GM23248 (cell line): Measurements from ENCODE around the gene CDO1. TPM values are rescaled to one million over a fixed set of nuclear protein-coding genes. Genes with fewer than 3 reads are reported as not detected.

Experiments
- DNase-seq: peaks from one replicate; pipeline ENCODE4 v3.0.0-alpha.2; 2015
- H2AFZ ChIP-seq: fragments of 200-600 bp; sonication (generic); 2 replicates; pipeline ENCODE4 v1.6.1; 2016; ENCODE audit warnings: antibody characterized with exemption
- H3F3A ChIP-seq: fragments of 200-600 bp; sonication (generic); 2 replicates; pipeline ENCODE4 v1.6.1; 2016; ENCODE audit warnings: mild to moderate bottlenecking, antibody characterized with exemption, mixed run types; ENCODE audit not compliant: insufficient read depth
- H3K27ac ChIP-seq: fragments of 200-600 bp; sonication (generic); 2 replicates; pipeline ENCODE4 v1.5.1; 2016; ENCODE audit warnings: mild to moderate bottlenecking
- H3K27me3 ChIP-seq: fragments of 200-600 bp; sonication (generic); replicated peaks from 2 replicates; pipeline ENCODE4 v1.6.1; 2016; ENCODE audit warnings: mild to moderate bottlenecking; ENCODE audit not compliant: insufficient read depth
- H3K36me3 ChIP-seq: fragments of 200-600 bp; sonication (generic); 2 replicates; pipeline ENCODE4 v1.6.1; 2016; ENCODE audit warnings: low read depth, mild to moderate bottlenecking
- H3K4me1 ChIP-seq: fragments of 200-600 bp; sonication (generic); 2 replicates; pipeline ENCODE4 v1.6.1; 2016; ENCODE audit warnings: mild to moderate bottlenecking; ENCODE audit not compliant: insufficient read depth
- H3K4me2 ChIP-seq: fragments of 200-600 bp; sonication (generic); one replicate; pipeline ENCODE4 v1.6.1; 2016; ENCODE audit warnings: mild to moderate bottlenecking; ENCODE audit not compliant: unreplicated experiment
- H3K4me3 ChIP-seq: fragments of 200-600 bp; sonication (generic); 2 replicates; pipeline ENCODE4 v1.5.1; 2016; ENCODE audit warnings: mild to moderate bottlenecking
- H3K79me2 ChIP-seq: fragments of 200-600 bp; sonication (generic); 2 replicates; pipeline ENCODE4 v1.6.1; 2016; ENCODE audit warnings: mild to moderate bottlenecking; ENCODE audit not compliant: insufficient read depth
- H3K9ac ChIP-seq: fragments of 200-600 bp; sonication (generic); 2 replicates; pipeline ENCODE4 v1.6.1; 2016; ENCODE audit warnings: mild to moderate bottlenecking
- H3K9me2 ChIP-seq: fragments of 200-600 bp; sonication (generic); 2 replicates; pipeline ENCODE4 v1.6.1; 2016; ENCODE audit warnings: mixed run types, mild to moderate bottlenecking, moderate library complexity; ENCODE audit not compliant: insufficient read depth
- H3K9me3 ChIP-seq: fragments of 200-600 bp; sonication (generic); one replicate; pipeline ENCODE4 v1.6.1; 2017; ENCODE audit warnings: low read depth
- H4K20me1 ChIP-seq: fragments of 200-600 bp; sonication (generic); 2 replicates; pipeline ENCODE4 v1.6.0; 2016; ENCODE audit not compliant: insufficient read depth
- EZH2 ChIP-seq: fragments of 200-600 bp; sonication (generic); IDR thresholded peaks from 2 replicates; pipeline ENCODE4 v1.6.1; 2018; ENCODE audit warnings: antibody characterized with exemption, mild to moderate bottlenecking; ENCODE audit not compliant: insufficient read depth, poor library complexity, severe bottlenecking
- EZH2phosphoT487 ChIP-seq: fragments of 200-600 bp; sonication (generic); IDR thresholded peaks from 2 replicates; pipeline ENCODE4 v1.6.1; 2018; ENCODE audit warnings: antibody characterized with exemption, moderate library complexity, mild to moderate bottlenecking, low read depth; ENCODE audit not compliant: insufficient read depth
- WGBS, 2 experiments: methylation state at CpG; one replicate each; pipeline ENCODE4 v1.1.6; 2015 to 2017; ENCODE audit warnings: low lambda C conversion rate in 2 of 2, low coverage in 1 of 2; ENCODE audit errors: missing lambda C conversion rate in 2 of 2; 5-methylcytosine and 5-hydroxymethylcytosine counted together
- in situ Hi-C: fragments of 300-500 bp; cut with MboI; formaldehyde crosslinking; loops from 2 replicates; pipeline ENCODE4 v1.15.0; 2020
- polyA plus RNA-seq: library from polyadenylated mRNA; unstranded; fragments of >200 nt; fragmentation: Nextera tagmentation; extraction: Ambion mirVana; gene quantifications from 2 replicates; pipeline ENCODE4 v1.2.1, GENCODE V29; 2016
- total RNA-seq: library from RNA; depleted of rRNA; stranded (reverse); fragments of >200 nt; shearing (Covaris generic); gene quantifications from 2 replicates; pipeline ENCODE4 v1.2.3, GENCODE V29; 2014

Gene CDO1
- total and polyA plus RNA-seq, 2 experiments from 2014 or later = 2.2 to 4.3 TPM

GRCh38 chr5:115838885-115839518 lies 22.5 kb upstream of the CDO1 start:
- peak overlapping the region; percentile 96 for H3K4me3 ChIP-seq

GRCh38 chr5:115835481-115835880 lies 19.0 kb upstream of the CDO1 start:
- H2AFZ ChIP-seq = no peak overlapping the region
- no peak overlapping the region for H3K9ac ChIP-seq
- H3K9me3 ChIP-seq = no peaks in the 10 kb centered on the region
- no peak for DNase-seq
- no peaks in the 10 kb centered on the region; the same call in 1 of the 2 replicates for H4K20me1 ChIP-seq
- no peak overlapping the region for H3K4me3 ChIP-seq
- in situ Hi-C loops = loop anchor here (10.0 to 25.0 kb wide), 2 partner anchors 211 to 523 kb away; partner anchors contain the start of gene TMED7
- H3K27me3 ChIP-seq = no peaks in the 10 kb centered on the region
- H3K9me2 ChIP-seq = no peaks in the 10 kb centered on the region
- peaks cover 35% of the 10 kb centered on the region; the same call in 1 of the 2 replicates for H3F3A ChIP-seq
- no peak for TF ChIP-seq EZH2phosphoT487
- TF ChIP-seq EZH2 = no peak
- no peak overlapping the region for H3K27ac ChIP-seq
- peaks cover 19% of the 10 kb centered on the region for H3K4me1 ChIP-seq
- H3K79me2 ChIP-seq = peaks cover 61% of the 10 kb centered on the region
- H3K36me3 ChIP-seq = peaks cover 67% of the 10 kb centered on the region
- WGBS, 2 experiments = 72 to 76% methylated on average over 4 of the region's 4 CpGs
- H3K4me2 ChIP-seq = no peak overlapping the region

More at GRCh38 chr5:115838885-115839518, 22.5 kb upstream of the CDO1 start:
- H3K79me2 ChIP-seq = peaks cover 91% of the 10 kb centered on the region
- no peak for TF ChIP-seq EZH2
- TF ChIP-seq EZH2phosphoT487 = no peak
- H3K9ac ChIP-seq = peak overlapping the region; percentile 94
- no peak overlapping the region for H3K27ac ChIP-seq
- in situ Hi-C loops = loop anchor here (10.0 to 25.0 kb wide), 2 partner anchors 214 to 527 kb away; partner anchors contain the start of gene TMED7
- WGBS, 2 experiments = 22 to 24% methylated on average over 10 of the region's 10 CpGs
- DNase-seq = peak; percentile 69
- no peaks in the 10 kb centered on the region; the same call in 1 of the 2 replicates for H4K20me1 ChIP-seq
- peaks cover 35% of the 10 kb centered on the region for H3K36me3 ChIP-seq
- no peaks in the 10 kb centered on the region for H3K9me2 ChIP-seq
- H3K9me3 ChIP-seq = no peaks in the 10 kb centered on the region
- H3K4me2 ChIP-seq = peak overlapping the region; percentile 81
- peaks cover 29% of the 10 kb centered on the region for H3K4me1 ChIP-seq
- H3F3A ChIP-seq = peaks cover 30% of the 10 kb centered on the region
- no peaks in the 10 kb centered on the region for H3K27me3 ChIP-seq
- no peak overlapping the region for H2AFZ ChIP-seq

- in situ Hi-C loops = loop anchor here (10.0 to 25.0 kb wide), 2 partner anchors 206 to 519 kb away; partner anchors contain the start of gene TMED7
- Histone ChIP-seq H3K9me3 (no peaks in the 10 kb centered on the region), H3K4me3 (no peak overlapping the region), H3K4me2 (no peak overlapping the region), H3K27me3 (no peaks in the 10 kb centered on the region), H2AFZ (no peak overlapping the region), H3K9me2 (no peaks in the 10 kb centered on the region), H3K79me2 (peaks cover 19% of the 10 kb centered on the region), H3K36me3 (peaks cover 75% of the 10 kb centered on the region), H3K27ac (no peak overlapping the region), H4K20me1 (no peaks in the 10 kb centered on the region), H3K9ac (no peak overlapping the region), H3F3A (peaks cover 41% of the 10 kb centered on the region; the same call in 1 of the 2 replicates), H3K4me1 (no peaks in the 10 kb centered on the region)
- peak; percentile 70 for DNase-seq
- TF ChIP-seq EZH2phosphoT487 (no peak), EZH2 (no peak)
- 33 to 48% methylated on average over 2 of the region's 2 CpGs for WGBS, 2 experiments
Measured at GRCh38 chr5:115831163-115831768, 14.8 kb upstream of the CDO1 start.

- no peaks in the 10 kb centered on the region for H3K27me3 ChIP-seq
- 95 to 99% methylated on average over 5 of the region's 5 CpGs for WGBS, 2 experiments
- no peak overlapping the region for H2AFZ ChIP-seq
- no peak for DNase-seq
- no peaks in the 10 kb centered on the region for H3K9me2 ChIP-seq
- peaks cover 41% of the 10 kb centered on the region; the same call in 1 of the 2 replicates for H3F3A ChIP-seq
- no peaks in the 10 kb centered on the region for H4K20me1 ChIP-seq
- H3K9ac ChIP-seq = no peak overlapping the region
- no peaks in the 10 kb centered on the region for H3K4me1 ChIP-seq
- H3K27ac ChIP-seq = no peak overlapping the region
- H3K36me3 ChIP-seq = peaks cover 61% of the 10 kb centered on the region
- no peak overlapping the region for H3K4me3 ChIP-seq
- no peak for TF ChIP-seq EZH2phosphoT487
- TF ChIP-seq EZH2 = no peak
- H3K79me2 ChIP-seq = 0 out of 2 replicates have a peak, but pooled peaks cover 7% of the 10 kb centered on the region
- in situ Hi-C loops = loop anchor here (10.0 to 25.0 kb wide), 2 partner anchors 205 to 518 kb away; partner anchors contain the start of gene TMED7
- no peak overlapping the region for H3K4me2 ChIP-seq
- no peaks in the 10 kb centered on the region for H3K9me3 ChIP-seq
Measured at GRCh38 chr5:115829913-115830312, 13.5 kb upstream of the CDO1 start.
